Bronchial epithelial cell (primary cell): ENCODE measurements around the gene RNF32. TPM values are rescaled to one million over a fixed set of nuclear protein-coding genes. Genes with fewer than 3 reads are reported as not detected.
"Not testable (repeated sequence)": the region's sequence is repeated elsewhere in the genome, so short reads cannot be mapped to it uniquely, and the experiment has no call there.

ENCODE experiments used
- DNase-seq: peaks from one replicate; pipeline ENCODE4 v3.0.0-alpha.2; 2010; ENCODE audit warnings: low read depth
- FAIRE-seq: peaks from 2 replicates; lab custom pipeline; 2011; peaks lifted over from hg19 to GRCh38; lab: Jason Lieb, UNC
- H3K27me3 ChIP-seq: 2 replicates; pipeline ENCODE4 v1.5.1; 2011; ENCODE audit warnings: low read length; ENCODE audit not compliant: control insufficient read depth, insufficient read depth
- H3K36me3 ChIP-seq: 2 replicates; pipeline ENCODE4 v1.5.1; 2011; ENCODE audit warnings: low read length; ENCODE audit not compliant: control insufficient read depth, insufficient read depth
- H3K4me3 ChIP-seq: 2 replicates; pipeline ENCODE4 v1.5.1; 2011; ENCODE audit warnings: mild to moderate bottlenecking, low read depth, low read length, control low read depth
- total RNA-seq: library from RNA; depleted of rRNA; stranded (reverse); fragments of >200 nt; gene quantifications from 2 replicates; pipeline ENCODE4 v1.2.1, GENCODE V29; 2014
- TF ChIP-seq, protein P1 (sequence below): IDR thresholded peaks from 2 replicates; pipeline ENCODE4 v1.5.1; 2011; ENCODE audit warnings: mild to moderate bottlenecking, moderate library complexity, low read length, control low read depth, inconsistent platforms; ENCODE audit not compliant: insufficient read depth, severe bottlenecking

The RNF32 gene
- total RNA-seq, 1 donor from 2014 or later: 1.8 TPM

DNA sequence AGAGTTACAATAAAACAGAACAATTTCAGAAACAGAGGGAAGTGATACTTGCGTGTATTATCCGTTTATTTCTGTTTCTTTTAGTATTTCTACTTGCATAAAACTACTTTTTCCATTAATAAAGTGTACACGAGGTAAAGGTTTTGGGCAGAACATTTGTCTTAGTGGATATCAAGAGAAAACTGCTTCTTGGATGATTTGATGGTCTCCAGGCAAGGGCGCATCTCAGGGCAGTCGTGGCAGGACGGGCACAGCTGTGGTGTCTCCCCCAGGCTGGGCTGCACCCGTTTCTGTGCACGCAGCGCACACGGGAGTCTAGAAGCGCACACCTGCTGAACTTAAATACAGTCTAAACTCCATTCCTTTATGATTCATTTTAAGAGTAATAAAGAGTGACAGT, 23.4 kb upstream of the RNF32 start:
- no peaks in the 10 kb centered on the region for H3K27me3 ChIP-seq
- no peak for FAIRE-seq
- TF ChIP-seq, protein P1, sequence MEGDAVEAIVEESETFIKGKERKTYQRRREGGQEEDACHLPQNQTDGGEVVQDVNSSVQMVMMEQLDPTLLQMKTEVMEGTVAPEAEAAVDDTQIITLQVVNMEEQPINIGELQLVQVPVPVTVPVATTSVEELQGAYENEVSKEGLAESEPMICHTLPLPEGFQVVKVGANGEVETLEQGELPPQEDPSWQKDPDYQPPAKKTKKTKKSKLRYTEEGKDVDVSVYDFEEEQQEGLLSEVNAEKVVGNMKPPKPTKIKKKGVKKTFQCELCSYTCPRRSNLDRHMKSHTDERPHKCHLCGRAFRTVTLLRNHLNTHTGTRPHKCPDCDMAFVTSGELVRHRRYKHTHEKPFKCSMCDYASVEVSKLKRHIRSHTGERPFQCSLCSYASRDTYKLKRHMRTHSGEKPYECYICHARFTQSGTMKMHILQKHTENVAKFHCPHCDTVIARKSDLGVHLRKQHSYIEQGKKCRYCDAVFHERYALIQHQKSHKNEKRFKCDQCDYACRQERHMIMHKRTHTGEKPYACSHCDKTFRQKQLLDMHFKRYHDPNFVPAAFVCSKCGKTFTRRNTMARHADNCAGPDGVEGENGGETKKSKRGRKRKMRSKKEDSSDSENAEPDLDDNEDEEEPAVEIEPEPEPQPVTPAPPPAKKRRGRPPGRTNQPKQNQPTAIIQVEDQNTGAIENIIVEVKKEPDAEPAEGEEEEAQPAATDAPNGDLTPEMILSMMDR: no peak

DNA sequence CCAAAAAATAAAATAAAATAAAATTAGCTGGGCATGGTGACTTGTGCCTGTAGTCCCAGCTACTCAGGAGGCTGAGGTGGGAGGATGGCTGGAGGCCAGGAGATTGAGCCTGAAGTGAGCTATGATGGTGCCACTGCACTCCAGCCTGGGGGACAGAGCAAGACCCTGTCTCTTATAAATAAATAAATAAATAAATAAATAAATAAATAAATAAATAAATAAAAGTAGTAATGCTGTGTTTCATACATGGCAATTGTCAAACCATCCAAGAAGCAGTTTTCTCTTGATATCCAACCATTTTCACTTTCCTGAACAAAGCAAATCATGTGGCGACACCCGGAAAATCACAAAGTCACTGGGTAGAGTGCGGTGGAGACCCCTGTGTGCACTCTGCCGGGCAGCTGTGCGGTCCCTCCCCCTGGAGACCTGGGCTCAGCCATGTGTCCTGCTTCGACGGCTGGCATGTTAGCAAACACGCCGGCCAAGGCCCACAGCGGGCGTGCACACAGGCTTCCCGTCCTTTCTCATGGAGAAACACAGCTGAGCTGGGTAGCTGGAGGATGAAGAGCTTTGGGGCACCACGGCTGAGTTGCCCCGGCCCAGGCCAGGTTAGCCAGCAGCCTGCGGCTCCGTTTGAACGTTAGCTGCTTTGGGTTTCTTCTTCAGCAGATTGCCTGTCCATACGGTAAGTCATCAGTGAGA, 22.3 kb upstream of the RNF32 start:
- DNase-seq: no peak
- TF ChIP-seq, protein P1: no peak
- H3K36me3 ChIP-seq: no peaks in the 10 kb centered on the region
- FAIRE-seq: no peak
- no peak overlapping the region for H3K4me3 ChIP-seq
- H3K27me3 ChIP-seq: no peaks in the 10 kb centered on the region

More for the DNA sequence above, 23.4 kb upstream of the RNF32 start:
- Histone ChIP-seq H3K4me3 (no peak overlapping the region), H3K36me3 (no peaks in the 10 kb centered on the region)
- no peak for DNase-seq

DNA sequence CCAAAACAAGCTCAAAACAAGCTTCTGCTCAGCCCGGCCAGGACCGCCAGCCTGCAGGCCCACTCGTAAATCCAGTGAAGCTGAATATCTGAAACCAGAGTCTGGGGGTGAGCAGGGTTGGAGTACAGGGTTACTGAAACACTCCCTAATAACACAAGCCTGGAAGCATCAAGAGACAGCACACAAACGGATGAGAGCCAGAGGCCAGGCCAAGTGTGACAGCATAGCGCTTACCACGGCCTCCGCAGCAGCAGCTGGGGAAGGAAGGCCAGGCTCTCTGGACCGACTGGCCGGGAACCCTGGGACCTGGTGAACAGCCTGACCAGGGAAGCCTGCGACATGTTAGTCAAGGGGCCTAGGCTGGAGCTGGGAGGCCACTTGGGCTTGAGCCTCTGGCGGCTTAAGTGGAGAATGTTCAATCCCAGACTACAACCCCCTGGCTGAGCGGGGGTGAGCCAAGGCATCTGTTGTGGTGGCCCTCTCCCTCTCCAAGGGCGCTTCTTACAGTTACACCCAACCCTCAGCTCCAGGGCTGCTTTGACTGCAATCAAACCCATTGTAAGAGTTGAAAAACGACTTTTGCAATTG, 21.7 kb upstream of the RNF32 start:
- no peak overlapping the region for H3K4me3 ChIP-seq
- FAIRE-seq (no peak), DNase-seq (no peak)
- TF ChIP-seq, protein P1: no peak
- H3K27me3 ChIP-seq: no peaks in the 10 kb centered on the region
- H3K36me3 ChIP-seq: no peaks in the 10 kb centered on the region

DNA sequence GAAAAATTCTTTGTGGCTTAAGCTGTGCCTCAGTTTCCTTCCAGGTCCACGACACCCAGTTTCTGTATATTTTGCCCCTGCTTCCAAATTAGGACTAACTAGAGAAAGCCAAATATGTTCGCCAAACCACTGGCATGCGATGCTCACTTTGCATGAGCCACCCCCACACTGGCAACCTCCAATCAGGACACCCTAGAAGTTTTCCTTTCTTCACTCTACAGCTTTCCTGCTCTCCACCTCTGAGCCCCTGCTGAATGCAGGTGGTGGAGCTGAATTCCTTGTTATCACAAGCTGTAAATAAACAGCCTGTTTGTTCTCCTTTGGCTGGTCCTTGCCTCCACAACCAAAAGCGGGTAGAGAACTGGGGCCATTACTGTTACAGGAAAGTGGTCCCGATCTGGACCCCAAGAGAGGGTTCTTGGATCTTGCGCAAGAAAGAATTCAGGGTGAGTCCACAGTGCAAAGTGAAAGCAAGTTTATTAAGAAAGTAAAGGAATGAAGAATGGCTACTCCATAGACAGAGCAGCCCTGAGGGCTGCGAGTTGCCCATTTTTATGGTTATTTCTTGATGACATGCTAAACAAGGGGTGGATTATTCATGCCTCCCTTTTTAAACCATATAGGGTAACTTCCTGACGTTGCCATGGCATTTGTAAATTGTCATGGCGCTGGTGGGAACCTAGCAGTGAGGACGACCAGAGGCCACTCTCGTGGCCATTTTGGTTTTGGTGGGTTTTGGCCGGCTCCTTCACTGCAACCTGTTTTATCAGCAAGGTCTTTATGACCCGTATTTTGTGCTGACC, 20.9 kb upstream of the RNF32 start:
- H3K4me3 ChIP-seq, DNase-seq, H3K36me3 ChIP-seq, FAIRE-seq, H3K27me3 ChIP-seq: not testable (repeated sequence)

DNA sequence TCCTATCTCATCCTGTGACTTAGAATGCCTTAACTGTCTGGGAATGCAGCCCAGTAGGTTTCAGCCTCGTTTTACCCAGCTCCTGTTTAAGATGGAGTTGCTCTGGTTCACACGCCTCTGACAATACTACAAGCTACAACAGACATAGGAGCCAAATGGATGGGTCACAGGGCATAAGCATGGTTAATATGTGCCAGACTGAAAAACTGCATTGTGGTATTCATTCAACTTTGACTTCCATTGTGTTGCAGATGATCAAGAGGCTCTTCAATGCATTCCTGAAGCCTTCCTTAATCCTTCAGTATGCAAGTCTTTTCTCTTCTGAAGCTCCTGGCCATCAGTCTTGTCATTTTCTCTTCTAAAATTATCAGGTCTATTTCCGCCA, 20.3 kb upstream of the RNF32 start:
- H3K36me3 ChIP-seq: no peaks in the 10 kb centered on the region
- no peaks in the 10 kb centered on the region for H3K27me3 ChIP-seq
- FAIRE-seq: no peak
- DNase-seq: no peak
- TF ChIP-seq, protein P1: no peak
- H3K4me3 ChIP-seq: no peak overlapping the region

DNA sequence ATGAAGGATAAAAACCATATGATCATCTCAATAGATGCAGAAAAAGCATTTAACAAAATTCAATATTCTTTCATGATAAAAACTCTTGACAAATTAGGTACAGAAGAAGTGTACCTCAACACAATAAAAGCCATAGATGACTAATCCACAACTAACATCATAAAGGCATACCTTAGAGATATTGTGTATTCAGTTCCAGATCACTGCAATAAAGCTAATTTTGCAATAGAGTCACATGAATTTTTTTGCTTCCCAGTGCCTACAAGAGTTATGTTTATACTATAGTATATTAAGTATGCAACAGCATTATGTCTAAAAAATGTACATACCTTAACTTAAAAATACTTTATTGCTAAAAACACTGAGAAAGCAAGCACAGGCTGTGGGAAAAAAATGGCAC, 18.9 kb upstream of the RNF32 start:
- TF ChIP-seq, protein P1: no peak
- no peaks in the 10 kb centered on the region for H3K36me3 ChIP-seq
- H3K4me3 ChIP-seq: no peak overlapping the region
- DNase-seq (peak; percentile 27), FAIRE-seq (no peak)
- no peaks in the 10 kb centered on the region for H3K27me3 ChIP-seq
